ENCODE results near the gene CDC25C. TPM values are rescaled to one million over a fixed set of nuclear protein-coding genes. Genes with fewer than 3 reads are reported as not detected.

The CDC25C gene
- total RNA-seq, 1 experiment from 2014 or later, result 19.3 TPM

- no peak overlapping the region for H3K27ac ChIP-seq (ENCODE audit: low read depth, low read length)
- DNase-seq (ENCODE audit: low read depth, low spot score), result no peak
- no peaks in the 10 kb centered on the region for H3K9me2 ChIP-seq (ENCODE audit: insufficient read depth)
- H3K27me3 ChIP-seq (ENCODE audit: insufficient read depth, low read length), result no peaks in the 10 kb centered on the region
- ChIA-PET POLR2A (no interaction called here), CTCF (interaction anchor here (0.6 kb wide), 1 partner anchor 36 kb away, joined by 3 read pairs; no protein-coding TSS in a partner anchor), RAD21 (ENCODE audit: low non-redundant PET in 1 of 2, low total read pairs in 2 of 2, uncharacterized antibody in 2 of 2, unreplicated experiment in 2 of 2) (no interaction called here)
- H2AFZ ChIP-seq (ENCODE audit: low read depth, low read length, poor library complexity, severe bottlenecking), result no peak overlapping the region
- no peak overlapping the region for H3K4me3 ChIP-seq (replicated peaks in 1 of 2; ENCODE audit: low read depth in 1 of 2, low read length in 2 of 2)
- no peaks in the 10 kb centered on the region for H4K20me1 ChIP-seq (ENCODE audit: insufficient read depth)
- intact Hi-C loops (cut with micrococcal nuclease), result no loop called here
- ATAC-seq, result no peak
- no TSS peak for BruUV-seq (replicated peaks)
- H3K4me2 ChIP-seq (ENCODE audit: low read length), result no peak overlapping the region
- no peak overlapping the region for H3K9ac ChIP-seq (ENCODE audit: low read length)
- no peaks in the 10 kb centered on the region for H3K9me3 ChIP-seq (ENCODE audit: control insufficient read depth in 1 of 2, insufficient read depth in 1 of 2, low read depth in 1 of 2, low read length in 2 of 2)
- H3K4me1 ChIP-seq (ENCODE audit: control insufficient read depth in 1 of 2, insufficient read depth in 2 of 2, low read length in 2 of 2), result no peaks in the 10 kb centered on the region
- H3K79me2 ChIP-seq (ENCODE audit: insufficient read depth, low read length), result no peaks in the 10 kb centered on the region
- H3K36me3 ChIP-seq (ENCODE audit: control insufficient read depth in 1 of 2, insufficient read depth in 2 of 2, low read length in 2 of 2), result no peaks in the 10 kb centered on the region
- TF ChIP-seq POLR2AphosphoS5 (IDR thresholded peaks at IDR 0.05; ENCODE audit: low read depth, low read length), result no peak
- TF ChIP-seq, protein P1, sequence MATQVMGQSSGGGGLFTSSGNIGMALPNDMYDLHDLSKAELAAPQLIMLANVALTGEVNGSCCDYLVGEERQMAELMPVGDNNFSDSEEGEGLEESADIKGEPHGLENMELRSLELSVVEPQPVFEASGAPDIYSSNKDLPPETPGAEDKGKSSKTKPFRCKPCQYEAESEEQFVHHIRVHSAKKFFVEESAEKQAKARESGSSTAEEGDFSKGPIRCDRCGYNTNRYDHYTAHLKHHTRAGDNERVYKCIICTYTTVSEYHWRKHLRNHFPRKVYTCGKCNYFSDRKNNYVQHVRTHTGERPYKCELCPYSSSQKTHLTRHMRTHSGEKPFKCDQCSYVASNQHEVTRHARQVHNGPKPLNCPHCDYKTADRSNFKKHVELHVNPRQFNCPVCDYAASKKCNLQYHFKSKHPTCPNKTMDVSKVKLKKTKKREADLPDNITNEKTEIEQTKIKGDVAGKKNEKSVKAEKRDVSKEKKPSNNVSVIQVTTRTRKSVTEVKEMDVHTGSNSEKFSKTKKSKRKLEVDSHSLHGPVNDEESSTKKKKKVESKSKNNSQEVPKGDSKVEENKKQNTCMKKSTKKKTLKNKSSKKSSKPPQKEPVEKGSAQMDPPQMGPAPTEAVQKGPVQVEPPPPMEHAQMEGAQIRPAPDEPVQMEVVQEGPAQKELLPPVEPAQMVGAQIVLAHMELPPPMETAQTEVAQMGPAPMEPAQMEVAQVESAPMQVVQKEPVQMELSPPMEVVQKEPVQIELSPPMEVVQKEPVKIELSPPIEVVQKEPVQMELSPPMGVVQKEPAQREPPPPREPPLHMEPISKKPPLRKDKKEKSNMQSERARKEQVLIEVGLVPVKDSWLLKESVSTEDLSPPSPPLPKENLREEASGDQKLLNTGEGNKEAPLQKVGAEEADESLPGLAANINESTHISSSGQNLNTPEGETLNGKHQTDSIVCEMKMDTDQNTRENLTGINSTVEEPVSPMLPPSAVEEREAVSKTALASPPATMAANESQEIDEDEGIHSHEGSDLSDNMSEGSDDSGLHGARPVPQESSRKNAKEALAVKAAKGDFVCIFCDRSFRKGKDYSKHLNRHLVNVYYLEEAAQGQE (IDR thresholded peaks at IDR 0.05; ENCODE audit: low read depth), result no peak
- TF ChIP-seq FOSL1 (IDR thresholded peaks at IDR 0.05; ENCODE audit: low read depth), result no peak
- no peak for TF ChIP-seq ZNF274 (IDR thresholded peaks at IDR 0.05; ENCODE audit: low read depth, low read length)
- TF ChIP-seq EGR1 (IDR thresholded peaks at IDR 0.05; ENCODE audit: low read depth), result no peak
- TF ChIP-seq CBX3 (IDR thresholded peaks at IDR 0.05; ENCODE audit: low read depth), result no peak
- TF ChIP-seq POLR2A (IDR thresholded peaks at IDR 0.05; ENCODE audit: borderline replicate concordance, extremely low read depth, insufficient read depth, insufficient read length), result no peak
- TF ChIP-seq EZH2phosphoT487 (IDR thresholded peaks at IDR 0.05; ENCODE audit: borderline replicate concordance), result no peak
- TF ChIP-seq TCF7L2 (IDR thresholded peaks at IDR 0.05; ENCODE audit: borderline replicate concordance, extremely low read depth, insufficient read depth, insufficient read length), result no peak
- no peak for TF ChIP-seq ELF1 (IDR thresholded peaks at IDR 0.05; ENCODE audit: borderline replicate concordance, low read depth)
- TF ChIP-seq, protein P2, sequence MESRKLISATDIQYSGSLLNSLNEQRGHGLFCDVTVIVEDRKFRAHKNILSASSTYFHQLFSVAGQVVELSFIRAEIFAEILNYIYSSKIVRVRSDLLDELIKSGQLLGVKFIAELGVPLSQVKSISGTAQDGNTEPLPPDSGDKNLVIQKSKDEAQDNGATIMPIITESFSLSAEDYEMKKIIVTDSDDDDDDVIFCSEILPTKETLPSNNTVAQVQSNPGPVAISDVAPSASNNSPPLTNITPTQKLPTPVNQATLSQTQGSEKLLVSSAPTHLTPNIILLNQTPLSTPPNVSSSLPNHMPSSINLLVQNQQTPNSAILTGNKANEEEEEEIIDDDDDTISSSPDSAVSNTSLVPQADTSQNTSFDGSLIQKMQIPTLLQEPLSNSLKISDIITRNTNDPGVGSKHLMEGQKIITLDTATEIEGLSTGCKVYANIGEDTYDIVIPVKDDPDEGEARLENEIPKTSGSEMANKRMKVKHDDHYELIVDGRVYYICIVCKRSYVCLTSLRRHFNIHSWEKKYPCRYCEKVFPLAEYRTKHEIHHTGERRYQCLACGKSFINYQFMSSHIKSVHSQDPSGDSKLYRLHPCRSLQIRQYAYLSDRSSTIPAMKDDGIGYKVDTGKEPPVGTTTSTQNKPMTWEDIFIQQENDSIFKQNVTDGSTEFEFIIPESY (IDR thresholded peaks at IDR 0.05; ENCODE audit: extremely low read depth, insufficient replicate concordance, low read length), result no peak
- no peak for TF ChIP-seq CEBPB (IDR thresholded peaks at IDR 0.05; ENCODE audit: low read depth)
- no peak for TF ChIP-seq SRF (IDR thresholded peaks at IDR 0.05; ENCODE audit: low read depth)
These were observed 84.8 kb downstream of the CDC25C start for GRCh38 chr5:138246822-138247221.
